ENCODE results near the gene MUC2.
"Not testable (repeated sequence)": the region's sequence is repeated elsewhere in the genome, so short reads cannot be mapped to it uniquely, and the experiment has no call there.

MUC2 gene

GRCh38 chr11:1108246-1108900 lies 33.7 kb downstream of the MUC2 start:
- no peak for DNase-seq

GRCh38 chr11:1109101-1109917 lies 34.6 kb downstream of the MUC2 start:
- DNase-seq = no peak

- no peak for DNase-seq
These were observed 35.4 kb downstream of the MUC2 start for GRCh38 chr11:1109918-1110705.

GRCh38 chr11:1111545-1112212 lies 37.0 kb downstream of the MUC2 start:
- no peak for DNase-seq

GRCh38 chr11:1112351-1113191 lies 37.9 kb downstream of the MUC2 start:
- DNase-seq = no peak

GRCh38 chr11:1113405-1114201 lies 38.9 kb downstream of the MUC2 start:
- DNase-seq = no peak

GRCh38 chr11:1115292-1115691 lies 40.6 kb downstream of the MUC2 start:
- not testable (repeated sequence) for DNase-seq

- no peak for DNase-seq
These were observed 41.4 kb downstream of the MUC2 start for GRCh38 chr11:1116104-1116503.

GRCh38 chr11:1116666-1117390 lies 42.2 kb downstream of the MUC2 start:
- DNase-seq = no peak

- DNase-seq = no peak
These were observed 43.3 kb downstream of the MUC2 start for GRCh38 chr11:1117992-1118391.

GRCh38 chr11:1118755-1119603 lies 44.3 kb downstream of the MUC2 start:
- DNase-seq = no peak

GRCh38 chr11:1119604-1120146 lies 45.0 kb downstream of the MUC2 start:
- no peak for DNase-seq

- no peak for DNase-seq
These were observed 46.1 kb downstream of the MUC2 start for GRCh38 chr11:1120532-1121330.

- no peak for DNase-seq
These were observed 46.7 kb downstream of the MUC2 start for GRCh38 chr11:1121331-1121812.

GRCh38 chr11:1121813-1122663 lies 47.4 kb downstream of the MUC2 start:
- no peak for DNase-seq

- DNase-seq = no peak
These were observed 48.0 kb downstream of the MUC2 start for GRCh38 chr11:1122664-1123002.

GRCh38 chr11:1123970-1124369 lies 49.3 kb downstream of the MUC2 start:
- no peak for DNase-seq
